ENCODE data around the gene GARIN5A. TPM values are rescaled to one million over a fixed set of nuclear protein-coding genes. Genes with fewer than 3 reads are reported as not detected.
A peak's percentile ranks its signal among the peaks of the same experiment; 100 is the strongest.

Gene GARIN5A
- total RNA-seq, 1 donor, result 0.36 TPM

- peaks cover 4% of the 10 kb centered on the region for H3K4me1 ChIP-seq (ENCODE audit: insufficient read depth, low read length)
- no peak overlapping the region for H2AFZ ChIP-seq (ENCODE audit: low read length)
- peaks cover 6% of the 10 kb centered on the region for H3K79me2 ChIP-seq (ENCODE audit: insufficient read depth, low read length)
- H3K4me2 ChIP-seq (ENCODE audit: insufficient read depth, low read length), result no peak overlapping the region
- no peak overlapping the region for H3K4me3 ChIP-seq (ENCODE audit: insufficient read depth, low read length)
- peak; percentile 76 for DNase-seq (ENCODE audit: insufficient read length, low spot score, missing footprints)
- no peaks in the 10 kb centered on the region for H3K9me3 ChIP-seq (ENCODE audit: low read depth, low read length)
- H3K27ac ChIP-seq (ENCODE audit: low read depth, low read length), result no peak overlapping the region
- no peaks in the 10 kb centered on the region for H3K27me3 ChIP-seq (ENCODE audit: insufficient read depth, low read length)
- no peaks in the 10 kb centered on the region for H3K36me3 ChIP-seq (ENCODE audit: insufficient read depth, low read length)
- no peak for TF ChIP-seq CTCF (IDR thresholded peaks at IDR 0.05; ENCODE audit: extremely low read depth, low read depth, low read length)
- H4K20me1 ChIP-seq (ENCODE audit: insufficient read depth, low read length), result no peaks in the 10 kb centered on the region
Measured at GRCh38 chr19:50515168-50515561, 38.5 kb upstream of the GARIN5A start.

GRCh38 chr19:50514346-50515167, 37.9 kb upstream of the GARIN5A start:
- no peak for TF ChIP-seq CTCF (IDR thresholded peaks at IDR 0.05; ENCODE audit: extremely low read depth, low read depth, low read length)

GRCh38 chr19:50513746-50514345, 37.2 kb upstream of the GARIN5A start, which contains the start of gene ASPDH:
Gene ASPDH (minus strand): TSS chr19:50513913. CDS start chr19:50513823, 90 bp downstream.
- Histone ChIP-seq H3K79me2 (ENCODE audit: insufficient read depth, low read length) (peaks cover 8% of the 10 kb centered on the region), H4K20me1 (ENCODE audit: insufficient read depth, low read length) (no peaks in the 10 kb centered on the region), H3K27me3 (ENCODE audit: insufficient read depth, low read length) (no peaks in the 10 kb centered on the region), H3K27ac (ENCODE audit: low read depth, low read length) (no peak within 1 kb of the TSS), H3K36me3 (ENCODE audit: insufficient read depth, low read length) (no peaks in the 10 kb centered on the region), H2AFZ (ENCODE audit: low read length) (no peak within 1 kb of the TSS), H3K9me3 (ENCODE audit: low read depth, low read length) (no peaks in the 10 kb centered on the region), H3K4me1 (ENCODE audit: insufficient read depth, low read length) (peaks cover 8% of the 10 kb centered on the region), H3K4me2 (ENCODE audit: insufficient read depth, low read length) (no peak within 1 kb of the TSS), H3K4me3 (ENCODE audit: insufficient read depth, low read length) (no peak within 1 kb of the TSS)
- no peak for TF ChIP-seq CTCF (IDR thresholded peaks at IDR 0.05; ENCODE audit: extremely low read depth, low read depth, low read length)
- peak; percentile 88 for DNase-seq (ENCODE audit: insufficient read length, low spot score, missing footprints)

More at GRCh38 chr19:50514346-50515167, 37.9 kb upstream of the GARIN5A start:
- no peak overlapping the region for H3K4me3 ChIP-seq (ENCODE audit: insufficient read depth, low read length)
- no peak overlapping the region for H3K4me2 ChIP-seq (ENCODE audit: insufficient read depth, low read length)
- H4K20me1 ChIP-seq (ENCODE audit: insufficient read depth, low read length), result no peaks in the 10 kb centered on the region
- no peaks in the 10 kb centered on the region for H3K9me3 ChIP-seq (ENCODE audit: low read depth, low read length)
- peaks cover 8% of the 10 kb centered on the region for H3K4me1 ChIP-seq (ENCODE audit: insufficient read depth, low read length)
- no peaks in the 10 kb centered on the region for H3K27me3 ChIP-seq (ENCODE audit: insufficient read depth, low read length)
- no peak overlapping the region for H3K27ac ChIP-seq (ENCODE audit: low read depth, low read length)
- peak; percentile 88 for DNase-seq (ENCODE audit: insufficient read length, low spot score, missing footprints)
- H2AFZ ChIP-seq (ENCODE audit: low read length), result no peak overlapping the region
- H3K79me2 ChIP-seq (ENCODE audit: insufficient read depth, low read length), result peaks cover 8% of the 10 kb centered on the region
- no peaks in the 10 kb centered on the region for H3K36me3 ChIP-seq (ENCODE audit: insufficient read depth, low read length)
